GM21723 (cell line): ENCODE results near the gene KIR2DL1.
"Not testable (repeated sequence)": the region's sequence is repeated elsewhere in the genome, so short reads cannot be mapped to it uniquely, and the experiment has no call there.

Experiments used
- ATAC-seq: cut with Tn5 transposase; IDR thresholded peaks from one replicate; pipeline ENCODE4 v1.9.1; 2021; ENCODE audit warnings: mild to moderate bottlenecking, moderate library complexity; ENCODE audit not compliant: unreplicated experiment

KIR2DL1 gene

GRCh38 chr19:54771018-54771960, 1.7 kb downstream of the KIR2DL1 start:
- ATAC-seq = not testable (repeated sequence)

DNA sequence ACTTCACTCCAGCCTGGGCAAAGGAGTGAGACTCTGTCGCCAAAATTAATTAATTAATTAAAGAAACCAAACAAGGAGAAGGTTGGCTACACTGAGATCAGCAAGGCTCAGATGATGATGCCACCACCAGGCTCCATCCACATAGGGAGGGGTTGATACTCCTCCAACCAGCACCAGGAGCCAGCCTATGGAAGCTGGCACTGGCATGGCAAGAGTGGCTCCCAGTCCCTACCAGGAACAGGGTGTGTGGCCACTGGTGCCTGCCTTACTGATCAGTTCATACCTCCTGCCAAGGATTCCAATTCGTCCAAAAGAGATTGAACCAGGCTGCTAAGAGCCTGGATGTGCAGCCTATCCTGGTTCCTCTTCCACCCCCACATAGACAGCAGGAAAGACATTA, 3.1 kb downstream of the KIR2DL1 start:
- not testable (repeated sequence) for ATAC-seq

- not testable (repeated sequence) for ATAC-seq
Observed at GRCh38 chr19:54775095-54775815, 5.7 kb downstream of the KIR2DL1 start.

- not testable (repeated sequence) for ATAC-seq
Observed at GRCh38 chr19:54775830-54776229, 6.2 kb downstream of the KIR2DL1 start.

DNA sequence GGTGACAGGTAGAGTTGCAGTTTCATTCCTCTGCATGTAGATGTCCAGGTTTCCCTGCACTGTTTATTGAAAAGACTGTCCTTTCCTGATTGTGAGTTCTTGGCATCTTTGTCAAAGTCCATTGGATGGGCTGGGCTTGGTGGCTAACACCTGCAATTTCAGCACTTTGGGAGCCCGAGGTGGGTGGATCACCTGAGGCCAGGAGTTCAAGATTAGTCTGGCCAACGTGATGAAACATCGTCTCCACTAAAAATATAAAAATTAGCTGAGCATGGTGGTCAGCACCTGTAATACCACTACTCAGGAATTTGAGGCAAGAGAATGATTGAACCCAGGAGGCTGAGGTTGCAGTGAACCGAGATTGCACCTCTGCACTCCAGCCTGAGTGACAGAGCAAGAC, 8.3 kb downstream of the KIR2DL1 start:
- ATAC-seq = not testable (repeated sequence)

DNA sequence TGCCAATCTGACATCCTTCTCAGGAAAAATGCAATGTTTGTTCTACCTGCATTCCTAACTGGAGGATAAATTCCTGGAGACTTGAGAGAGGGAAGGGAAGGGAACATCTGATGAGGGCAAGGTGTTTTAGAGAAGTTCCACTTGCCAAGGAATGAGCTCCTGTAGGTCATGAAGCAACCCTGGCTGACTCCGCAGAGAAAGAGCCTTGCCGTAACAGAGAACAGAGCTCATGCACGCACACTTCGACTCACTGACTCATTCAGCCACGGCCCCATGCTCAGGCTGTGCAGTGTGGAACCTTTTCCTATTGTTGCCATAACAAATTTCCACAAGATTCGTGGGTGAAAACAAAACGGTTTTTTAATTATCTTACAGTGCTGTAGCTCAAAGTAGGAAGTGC, 9.3 kb downstream of the KIR2DL1 start:
- ATAC-seq = not testable (repeated sequence)

DNA sequence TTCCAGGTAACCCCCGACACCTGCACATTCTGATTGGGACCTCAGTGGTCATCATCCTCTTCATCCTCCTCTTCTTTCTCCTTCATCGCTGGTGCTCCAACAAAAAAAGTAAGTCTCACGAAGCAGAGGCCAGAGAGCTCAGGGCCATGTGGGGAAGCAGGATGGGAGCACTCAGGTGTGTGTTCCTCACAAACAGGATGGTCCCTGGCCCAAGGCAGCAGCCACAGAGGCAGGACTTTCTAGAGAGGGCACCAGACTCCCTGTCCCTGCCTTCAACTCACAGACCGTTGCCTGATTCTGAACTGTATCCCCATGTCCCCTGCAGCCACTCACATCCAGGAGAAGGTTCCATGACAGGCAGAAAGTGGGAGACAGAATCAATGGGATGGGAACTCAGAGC, 13.3 kb downstream of the KIR2DL1 start:
- not testable (repeated sequence) for ATAC-seq

- ATAC-seq = not testable (repeated sequence)
Observed at GRCh38 chr19:54786091-54786723, 16.6 kb downstream of the KIR2DL1 start.

DNA sequence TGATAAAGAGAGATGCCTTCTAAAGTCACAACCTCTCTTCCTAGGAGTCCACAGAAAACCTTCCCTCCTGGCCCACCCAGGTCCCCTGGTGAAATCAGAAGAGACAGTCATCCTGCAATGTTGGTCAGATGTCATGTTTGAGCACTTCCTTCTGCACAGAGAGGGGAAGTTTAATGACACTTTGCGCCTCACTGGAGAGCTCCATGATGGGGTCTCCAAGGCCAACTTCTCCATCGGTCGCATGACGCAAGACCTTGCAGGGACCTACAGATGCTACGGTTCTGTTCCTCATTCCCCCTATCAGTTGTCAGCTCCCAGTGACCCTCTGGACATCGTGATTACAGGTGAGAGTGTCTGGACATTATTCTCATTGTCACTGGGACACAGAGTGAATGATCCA, 18.6 kb downstream of the KIR2DL1 start:
- ATAC-seq = not testable (repeated sequence)

DNA sequence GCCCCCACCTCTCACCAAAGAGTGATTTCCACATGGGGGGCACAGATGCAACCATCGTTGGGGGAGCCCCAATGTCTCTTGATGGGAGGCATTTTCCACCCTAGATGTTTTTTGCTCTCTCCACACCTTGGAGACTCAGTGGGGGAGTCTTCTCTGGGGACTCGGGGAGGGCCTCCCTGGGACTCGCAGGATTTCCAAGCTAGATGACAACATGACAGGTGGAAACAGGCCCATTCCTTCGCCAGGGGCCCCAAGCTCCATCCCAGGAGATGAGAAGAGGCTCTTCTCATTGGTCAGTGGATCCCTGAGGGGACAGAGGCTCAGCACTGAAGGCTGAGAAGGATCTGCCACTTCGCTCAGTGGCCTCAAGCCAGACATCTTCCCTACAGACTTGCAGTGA, 21.1 kb downstream of the KIR2DL1 start:
- ATAC-seq = no peak

DNA sequence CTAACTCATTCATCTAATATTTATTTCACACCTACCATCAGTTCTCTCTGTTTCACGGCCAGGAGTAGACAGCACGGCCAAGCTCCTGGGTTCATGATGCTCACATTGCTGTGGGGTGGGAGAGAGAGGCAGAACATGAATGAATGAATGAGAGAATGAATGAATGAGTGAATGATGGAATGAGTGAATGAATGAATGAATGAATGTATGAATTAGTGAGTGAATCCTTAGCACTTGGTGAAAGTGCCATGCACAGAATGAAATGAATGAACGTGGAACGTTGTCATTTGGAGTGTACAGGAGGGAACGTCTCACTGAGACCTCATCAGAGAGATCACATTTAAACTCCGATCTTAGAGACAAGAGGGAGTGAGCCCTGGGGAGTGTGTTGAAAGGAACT, 21.9 kb downstream of the KIR2DL1 start:
- ATAC-seq = no peak

GRCh38 chr19:54792814-54793213, 23.2 kb downstream of the KIR2DL1 start:
- no peak for ATAC-seq

DNA sequence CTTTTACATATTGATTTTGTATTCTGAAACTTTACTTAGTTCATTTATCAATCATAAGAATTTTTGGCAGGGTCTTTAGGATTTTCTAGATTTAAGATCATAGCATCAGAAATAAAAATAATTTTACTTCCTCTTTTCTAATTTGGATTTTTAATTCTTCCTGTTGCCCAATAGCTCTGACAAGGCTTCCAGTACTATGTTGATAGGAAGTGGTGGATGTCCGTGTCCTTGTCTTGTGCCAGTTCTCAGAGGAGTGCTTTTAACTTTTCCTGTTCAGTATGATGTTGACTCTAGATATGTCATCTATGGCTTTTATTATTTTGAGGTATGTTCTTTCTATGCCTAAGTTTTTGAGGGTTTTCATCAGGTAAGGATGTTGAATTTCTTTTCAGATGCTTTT, 26.2 kb downstream of the KIR2DL1 start:
- no peak for ATAC-seq

- no peak for ATAC-seq
Observed at GRCh38 chr19:54803410-54803809, 33.8 kb downstream of the KIR2DL1 start, which contains the start of gene KIR2DL4. KIR2DL4 (plus strand) TSS chr19:54803610; CDS start chr19:54803652, 42 bp downstream.

- no peak for ATAC-seq
Observed at GRCh38 chr19:54804101-54804500, 34.5 kb downstream of the KIR2DL1 start.

DNA sequence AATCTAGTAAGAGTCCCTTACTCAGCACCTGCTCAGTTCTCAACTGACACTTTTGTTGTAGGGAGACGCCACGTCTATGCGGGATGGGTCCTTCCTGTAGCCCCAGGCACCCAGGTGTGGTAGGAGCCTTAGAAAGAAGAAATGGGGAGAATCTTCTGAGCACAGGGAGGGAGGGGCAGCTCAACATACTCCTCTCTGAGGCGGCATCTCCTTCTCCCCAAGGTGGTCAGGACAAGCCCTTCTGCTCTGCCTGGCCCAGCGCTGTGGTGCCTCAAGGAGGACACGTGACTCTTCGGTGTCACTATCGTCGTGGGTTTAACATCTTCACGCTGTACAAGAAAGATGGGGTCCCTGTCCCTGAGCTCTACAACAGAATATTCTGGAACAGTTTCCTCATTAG, 35.0 kb downstream of the KIR2DL1 start:
- ATAC-seq = no peak

DNA sequence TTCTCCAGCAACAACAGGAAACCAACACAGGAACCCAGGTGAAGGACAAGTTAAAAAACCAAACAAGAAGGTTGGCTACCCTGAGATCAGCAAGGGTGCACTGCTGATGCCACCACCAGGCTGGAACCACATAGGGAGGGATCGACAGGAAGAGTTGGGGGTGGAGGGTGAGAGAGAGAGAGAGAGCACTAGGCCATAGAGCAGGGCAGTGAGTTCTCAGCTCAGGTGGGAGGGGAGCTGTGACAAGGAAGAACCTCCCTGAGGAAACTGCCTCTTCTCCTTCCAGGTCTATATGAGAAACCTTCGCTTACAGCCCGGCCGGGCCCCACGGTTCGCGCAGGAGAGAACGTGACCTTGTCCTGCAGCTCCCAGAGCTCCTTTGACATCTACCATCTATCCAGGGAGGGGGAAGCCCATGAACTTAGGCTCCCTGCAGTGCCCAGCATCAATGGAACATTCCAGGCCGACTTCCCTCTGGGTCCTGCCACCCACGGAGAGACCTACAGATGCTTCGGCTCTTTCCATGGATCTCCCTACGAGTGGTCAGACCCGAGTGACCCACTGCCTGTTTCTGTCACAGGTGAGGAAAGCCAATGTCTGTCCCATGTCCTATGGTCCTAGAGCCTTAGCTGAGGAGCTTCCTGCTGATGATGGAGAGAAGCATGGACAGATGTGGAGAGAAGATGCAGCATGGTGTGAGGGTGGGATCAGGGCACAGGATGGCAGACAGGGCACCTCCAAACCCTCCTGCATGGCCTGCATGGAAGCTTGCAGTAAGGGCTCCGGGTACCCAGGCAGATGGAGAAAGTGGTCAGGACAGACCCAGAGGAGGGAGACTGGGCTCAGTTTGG, 36.3 kb downstream of the KIR2DL1 start:
- ATAC-seq = no peak

DNA sequence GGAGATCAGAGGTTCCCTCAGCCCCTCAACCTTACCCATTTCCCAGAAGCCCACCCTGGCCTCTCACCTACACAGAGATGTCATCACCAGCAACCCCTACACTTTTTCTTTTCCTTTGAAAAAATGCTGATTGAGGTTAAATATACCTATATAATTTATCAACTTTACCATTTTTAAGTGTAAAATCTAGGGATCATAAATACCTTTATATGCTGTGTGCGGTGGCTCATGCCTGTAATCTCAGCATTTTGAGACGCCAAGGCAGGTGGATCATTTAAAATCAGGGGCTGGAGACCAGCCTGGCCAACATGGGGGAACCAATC, 36.9 kb downstream of the KIR2DL1 start:
- ATAC-seq = no peak

DNA sequence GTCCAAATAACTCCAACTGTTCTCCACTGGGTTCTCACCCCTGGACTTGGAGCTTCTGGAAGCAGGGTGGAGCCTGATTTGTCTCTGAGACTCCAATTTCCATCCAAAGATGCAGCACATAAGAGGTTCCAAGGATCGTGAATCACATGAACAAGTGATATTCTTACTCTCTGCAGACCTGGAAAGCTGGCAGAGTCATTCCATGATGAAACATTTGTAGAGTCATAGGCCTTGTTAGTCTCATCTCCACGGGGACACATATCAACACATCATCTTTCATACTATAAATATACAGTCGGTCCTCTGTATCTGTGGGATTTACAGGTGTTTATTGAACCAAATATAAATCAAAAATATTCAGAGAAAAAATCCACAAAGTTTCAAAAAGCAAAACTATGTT, 45.0 kb downstream of the KIR2DL1 start:
- not testable (repeated sequence) for ATAC-seq

GRCh38 chr19:54816251-54816650, 46.7 kb downstream of the KIR2DL1 start, which contains the start of gene KIR3DL1:
KIR3DL1 (plus strand) TSS chr19:54816468.
- not testable (repeated sequence) for ATAC-seq
